ENCODE measurements around the gene CHGA. TPM values are rescaled to one million over a fixed set of nuclear protein-coding genes. Genes with fewer than 3 reads are reported as not detected.

CHGA gene
- polyA plus RNA-seq, 1 experiment, result not detected

DNA sequence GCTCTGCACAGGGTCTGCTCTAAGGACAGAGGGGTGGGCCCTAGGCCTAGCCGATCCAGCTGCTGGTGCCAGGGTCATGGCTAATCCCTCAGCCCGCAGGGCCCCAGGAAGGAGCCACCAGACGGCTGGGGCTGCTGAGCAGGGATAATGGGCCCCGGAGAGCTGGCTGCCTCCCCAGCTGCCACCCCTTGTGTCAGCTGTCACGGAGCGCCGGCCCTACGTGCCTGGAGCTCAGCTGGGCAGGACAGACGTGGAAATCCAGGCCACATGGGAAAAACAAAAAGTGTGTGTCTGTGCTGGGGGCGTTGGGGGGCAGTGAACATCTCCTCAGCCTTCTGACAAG lies 36.2 kb downstream of the CHGA start:
- H3K4me3 ChIP-seq (ENCODE audit: low read depth, low read length), result no peak overlapping the region
- ChIA-PET CTCF (interaction anchor here (0.8 to 1.3 kb wide), 3 partner anchors 154 to 219 kb away, joined by 3 read pairs; no protein-coding TSS in a partner anchor), POLR2A (no interaction called here)
- H3K27me3 ChIP-seq (ENCODE audit: control insufficient read depth, insufficient read depth, low read length), result no peaks in the 10 kb centered on the region
- TF ChIP-seq, protein P1, sequence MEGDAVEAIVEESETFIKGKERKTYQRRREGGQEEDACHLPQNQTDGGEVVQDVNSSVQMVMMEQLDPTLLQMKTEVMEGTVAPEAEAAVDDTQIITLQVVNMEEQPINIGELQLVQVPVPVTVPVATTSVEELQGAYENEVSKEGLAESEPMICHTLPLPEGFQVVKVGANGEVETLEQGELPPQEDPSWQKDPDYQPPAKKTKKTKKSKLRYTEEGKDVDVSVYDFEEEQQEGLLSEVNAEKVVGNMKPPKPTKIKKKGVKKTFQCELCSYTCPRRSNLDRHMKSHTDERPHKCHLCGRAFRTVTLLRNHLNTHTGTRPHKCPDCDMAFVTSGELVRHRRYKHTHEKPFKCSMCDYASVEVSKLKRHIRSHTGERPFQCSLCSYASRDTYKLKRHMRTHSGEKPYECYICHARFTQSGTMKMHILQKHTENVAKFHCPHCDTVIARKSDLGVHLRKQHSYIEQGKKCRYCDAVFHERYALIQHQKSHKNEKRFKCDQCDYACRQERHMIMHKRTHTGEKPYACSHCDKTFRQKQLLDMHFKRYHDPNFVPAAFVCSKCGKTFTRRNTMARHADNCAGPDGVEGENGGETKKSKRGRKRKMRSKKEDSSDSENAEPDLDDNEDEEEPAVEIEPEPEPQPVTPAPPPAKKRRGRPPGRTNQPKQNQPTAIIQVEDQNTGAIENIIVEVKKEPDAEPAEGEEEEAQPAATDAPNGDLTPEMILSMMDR (IDR thresholded peaks at IDR 0.05; ENCODE audit: low read depth, low read length), result no peak
- H3K9me3 ChIP-seq (ENCODE audit: control insufficient read depth, insufficient read depth, low read length), result no peaks in the 10 kb centered on the region; the same call in 1 of the 2 replicates
- H3K27ac ChIP-seq (ENCODE audit: low read depth, low read length), result no peak overlapping the region
- no peak for DNase-seq (ENCODE audit: low read depth, low spot score)

DNA sequence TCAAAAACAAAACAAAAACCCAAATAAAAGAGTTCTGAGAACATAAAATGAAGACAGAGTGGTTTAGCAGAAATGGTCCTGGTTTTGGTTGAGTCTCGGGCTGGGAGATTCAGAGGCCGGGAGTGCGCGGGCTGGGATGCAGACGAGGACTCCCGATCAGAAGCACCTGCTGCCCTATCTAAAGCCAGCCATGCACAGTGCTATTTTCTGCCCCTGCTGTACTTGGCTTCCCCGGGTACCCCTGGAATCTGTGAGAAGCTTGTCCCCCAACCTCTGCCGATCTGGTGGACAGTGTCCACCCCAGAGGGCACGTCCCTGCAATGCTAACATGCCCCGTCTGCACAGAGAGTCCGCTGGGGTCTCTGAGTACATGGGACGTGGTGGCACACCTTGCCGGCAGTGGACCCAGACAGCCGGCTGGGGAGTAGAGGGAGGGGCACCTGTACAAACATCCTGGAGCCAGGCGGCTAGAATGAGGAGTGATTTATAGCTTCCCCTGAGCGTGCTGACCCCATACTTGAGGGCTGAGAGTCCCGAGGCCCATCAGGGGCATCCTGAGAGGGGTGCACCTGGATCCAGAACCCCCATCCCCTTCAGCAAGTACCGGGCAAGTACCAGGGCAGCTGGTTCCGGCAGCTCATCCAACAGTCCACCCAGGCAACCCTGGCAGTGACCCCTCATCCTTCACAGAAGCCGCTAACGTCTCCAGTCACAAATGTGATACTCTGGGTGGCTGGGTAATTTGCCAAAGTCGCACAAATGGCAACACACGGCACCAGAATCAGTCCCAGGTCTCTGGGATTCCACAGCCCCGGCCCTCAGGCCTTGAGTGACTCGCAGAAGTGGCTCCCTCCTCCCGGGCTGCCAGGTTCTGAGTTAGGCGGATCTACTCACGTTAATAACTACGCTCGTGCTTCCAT lies 37.1 kb downstream of the CHGA start:
- CTCF ChIA-PET, result interaction anchor here (0.8 to 1.3 kb wide), 3 partner anchors 8 to 218 kb away, joined by 3 read pairs; no protein-coding TSS in a partner anchor

DNA sequence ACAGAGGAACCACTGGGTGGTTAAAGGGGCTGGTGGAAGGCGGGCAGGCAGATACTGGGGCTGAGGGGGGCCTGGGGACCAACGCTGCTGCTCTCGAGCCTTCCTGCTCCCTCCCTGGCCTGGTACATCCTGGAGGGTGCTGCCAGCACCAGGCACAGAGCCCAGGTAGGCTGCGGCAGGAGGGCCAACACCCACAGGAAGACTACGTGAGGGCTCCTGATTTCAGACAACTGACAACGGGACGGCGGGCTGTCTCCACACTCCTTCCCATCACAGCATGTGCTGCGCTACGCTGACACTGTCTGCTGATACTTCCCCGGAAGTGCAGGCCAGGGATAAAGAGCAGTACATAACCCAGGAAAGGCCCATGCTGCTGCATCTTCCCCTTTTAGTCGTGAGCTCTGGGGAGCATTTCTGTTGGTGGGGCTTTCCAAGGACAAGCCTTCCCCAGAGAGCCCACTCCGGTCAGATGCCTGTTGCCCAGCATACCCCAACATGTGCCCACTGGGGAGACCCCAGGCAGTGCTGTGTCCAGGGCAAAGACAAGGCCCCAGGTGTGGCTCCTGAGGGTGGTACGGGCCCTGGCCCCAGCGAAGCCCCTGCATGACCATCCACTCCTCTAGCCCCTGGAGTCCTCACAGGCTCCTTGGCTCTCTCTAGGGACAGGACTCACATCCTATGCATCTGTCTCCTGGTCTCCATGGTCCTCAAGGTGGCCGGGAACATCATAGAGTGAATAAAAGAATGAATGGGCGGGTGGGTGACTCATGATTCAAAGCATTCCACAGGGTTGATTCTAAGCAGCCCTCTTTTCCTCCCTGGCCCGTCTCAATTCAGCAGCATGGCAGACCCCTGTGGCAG lies 38.0 kb downstream of the CHGA start:
- no peak overlapping the region for H3K4me3 ChIP-seq (ENCODE audit: low read depth, low read length)
- peak; percentile 11 for DNase-seq (ENCODE audit: low read depth, low spot score)
- ChIA-PET CTCF (interaction anchor here (0.9 to 2.8 kb wide), 3 partner anchors 9 to 152 kb away, joined by 3 to 15 read pairs (median 8); no protein-coding TSS in a partner anchor), POLR2A (no interaction called here)
- TF ChIP-seq, protein P1 (IDR thresholded peaks at IDR 0.05; ENCODE audit: low read depth, low read length), result no peak
- H3K9me3 ChIP-seq (ENCODE audit: control insufficient read depth, insufficient read depth, low read length), result no peaks in the 10 kb centered on the region; the same call in 1 of the 2 replicates
- no peak overlapping the region for H3K27ac ChIP-seq (ENCODE audit: low read depth, low read length)
- H3K27me3 ChIP-seq (ENCODE audit: control insufficient read depth, insufficient read depth, low read length), result no peaks in the 10 kb centered on the region

More for the DNA sequence above, 37.1 kb downstream of the CHGA start:
- no peaks in the 10 kb centered on the region; the same call in 1 of the 2 replicates for H3K9me3 ChIP-seq (ENCODE audit: control insufficient read depth, insufficient read depth, low read length)
- POLR2A ChIA-PET, result no interaction called here
- TF ChIP-seq, protein P1 (IDR thresholded peaks at IDR 0.05; ENCODE audit: low read depth, low read length), result no peak
- H3K27ac ChIP-seq (ENCODE audit: low read depth, low read length), result no peak overlapping the region
- no peak for DNase-seq (ENCODE audit: low read depth, low spot score)
- no peaks in the 10 kb centered on the region for H3K27me3 ChIP-seq (ENCODE audit: control insufficient read depth, insufficient read depth, low read length)
- H3K4me3 ChIP-seq (ENCODE audit: low read depth, low read length), result no peak overlapping the region

DNA sequence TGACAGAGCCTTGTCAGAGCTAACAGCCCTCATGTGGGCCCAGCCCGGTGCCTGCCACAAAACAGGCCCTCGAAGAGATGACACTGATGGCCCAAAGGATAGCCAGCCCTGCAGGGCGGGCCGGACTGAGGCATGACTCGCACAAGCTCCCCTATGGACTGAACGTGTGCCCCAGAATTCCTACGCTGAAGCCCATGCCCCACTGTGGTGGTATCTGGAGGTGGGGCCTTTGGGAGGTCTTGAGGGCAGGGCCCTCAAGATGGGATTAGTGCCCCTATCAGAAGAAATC lies 38.6 kb downstream of the CHGA start:
- H3K27ac ChIP-seq (ENCODE audit: low read depth, low read length), result no peak overlapping the region
- POLR2A ChIA-PET, result interaction anchor here (0.5 kb wide), 1 partner anchor 178 kb away, joined by 3 read pairs; no protein-coding TSS in a partner anchor

More for the DNA sequence above, 38.6 kb downstream of the CHGA start:
- DNase-seq (ENCODE audit: low read depth, low spot score), result no peak
- no peaks in the 10 kb centered on the region; the same call in 1 of the 2 replicates for H3K9me3 ChIP-seq (ENCODE audit: control insufficient read depth, insufficient read depth, low read length)
- H3K4me3 ChIP-seq (ENCODE audit: low read depth, low read length), result no peak overlapping the region
- TF ChIP-seq, protein P1 (IDR thresholded peaks at IDR 0.05; ENCODE audit: low read depth, low read length), result no peak
- CTCF ChIA-PET, result interaction anchor here (0.6 to 2.8 kb wide), 3 partner anchors 10 to 854 kb away, joined by 3 to 15 read pairs (median 8); no protein-coding TSS in a partner anchor
- H3K27me3 ChIP-seq (ENCODE audit: control insufficient read depth, insufficient read depth, low read length), result no peaks in the 10 kb centered on the region

All from AG04450 (cell line).